ENCODE measurements around the gene HMGN4. TPM values are rescaled to one million over a fixed set of nuclear protein-coding genes. Genes with fewer than 3 reads are reported as not detected.

The HMGN4 gene
- total and polyA plus RNA-seq, 9 of the 15 experiments (the other 6 are each of a cell fraction or from before 2014, with no cell fraction given): 35.4 to 134 (median 94.1) TPM

DNA sequence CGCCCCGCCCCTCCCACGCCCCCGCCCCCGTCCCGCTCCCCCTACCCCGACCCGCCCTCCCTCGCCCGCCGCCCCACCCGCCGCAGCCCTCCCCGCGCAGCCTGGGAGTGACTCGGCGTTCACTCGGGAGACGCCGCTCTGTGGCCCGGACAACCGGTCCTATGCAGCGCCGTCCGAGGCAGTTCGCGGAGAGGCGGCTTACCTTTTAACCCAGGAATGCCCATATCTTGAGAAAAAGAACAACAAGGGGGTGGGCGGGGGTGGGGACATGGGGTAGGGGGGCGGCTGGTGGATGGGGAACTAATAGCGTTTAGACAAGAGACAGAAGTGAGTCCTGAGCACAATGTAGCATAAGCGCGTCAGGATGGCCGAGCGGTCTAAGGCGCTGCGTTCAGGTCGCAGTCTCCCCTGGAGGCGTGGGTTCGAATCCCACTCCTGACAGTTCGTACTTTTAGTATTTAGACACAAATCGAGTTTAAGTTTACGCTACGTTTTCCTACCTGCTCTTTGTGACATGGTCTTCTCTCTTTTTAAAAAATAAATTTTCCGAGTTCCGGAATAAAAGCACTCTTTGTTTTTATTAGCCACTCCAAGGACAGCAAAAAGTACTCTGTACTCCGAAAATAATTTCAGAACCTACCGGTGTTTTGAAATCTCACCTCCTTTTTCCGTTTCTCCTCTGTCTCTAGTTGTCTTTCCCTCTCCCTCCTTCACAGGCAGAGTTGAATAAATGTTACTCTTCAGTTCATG lies 17.1 kb upstream of the HMGN4 start (continued):
- TF ChIP-seq DMBX1 (CRISPR knock-in tag; IDR thresholded peaks at IDR 0.05; ENCODE audit: borderline replicate concordance): 0 out of 2 replicates have a peak, but pooled peaks have one; percentile 30
- TF ChIP-seq DDX20 (tag; IDR thresholded peaks at IDR 0.05; ENCODE audit: low read depth): 0 out of 2 replicates have a peak, but pooled peaks have one; percentile 15
- no peak for TF ChIP-seq POLR2AphosphoS2 (IDR thresholded peaks at IDR 0.05; ENCODE audit: low read length)
- TF ChIP-seq RUNX1 (IDR thresholded peaks at IDR 0.05; ENCODE audit: low read depth): no peak
- TF ChIP-seq, protein P1, sequence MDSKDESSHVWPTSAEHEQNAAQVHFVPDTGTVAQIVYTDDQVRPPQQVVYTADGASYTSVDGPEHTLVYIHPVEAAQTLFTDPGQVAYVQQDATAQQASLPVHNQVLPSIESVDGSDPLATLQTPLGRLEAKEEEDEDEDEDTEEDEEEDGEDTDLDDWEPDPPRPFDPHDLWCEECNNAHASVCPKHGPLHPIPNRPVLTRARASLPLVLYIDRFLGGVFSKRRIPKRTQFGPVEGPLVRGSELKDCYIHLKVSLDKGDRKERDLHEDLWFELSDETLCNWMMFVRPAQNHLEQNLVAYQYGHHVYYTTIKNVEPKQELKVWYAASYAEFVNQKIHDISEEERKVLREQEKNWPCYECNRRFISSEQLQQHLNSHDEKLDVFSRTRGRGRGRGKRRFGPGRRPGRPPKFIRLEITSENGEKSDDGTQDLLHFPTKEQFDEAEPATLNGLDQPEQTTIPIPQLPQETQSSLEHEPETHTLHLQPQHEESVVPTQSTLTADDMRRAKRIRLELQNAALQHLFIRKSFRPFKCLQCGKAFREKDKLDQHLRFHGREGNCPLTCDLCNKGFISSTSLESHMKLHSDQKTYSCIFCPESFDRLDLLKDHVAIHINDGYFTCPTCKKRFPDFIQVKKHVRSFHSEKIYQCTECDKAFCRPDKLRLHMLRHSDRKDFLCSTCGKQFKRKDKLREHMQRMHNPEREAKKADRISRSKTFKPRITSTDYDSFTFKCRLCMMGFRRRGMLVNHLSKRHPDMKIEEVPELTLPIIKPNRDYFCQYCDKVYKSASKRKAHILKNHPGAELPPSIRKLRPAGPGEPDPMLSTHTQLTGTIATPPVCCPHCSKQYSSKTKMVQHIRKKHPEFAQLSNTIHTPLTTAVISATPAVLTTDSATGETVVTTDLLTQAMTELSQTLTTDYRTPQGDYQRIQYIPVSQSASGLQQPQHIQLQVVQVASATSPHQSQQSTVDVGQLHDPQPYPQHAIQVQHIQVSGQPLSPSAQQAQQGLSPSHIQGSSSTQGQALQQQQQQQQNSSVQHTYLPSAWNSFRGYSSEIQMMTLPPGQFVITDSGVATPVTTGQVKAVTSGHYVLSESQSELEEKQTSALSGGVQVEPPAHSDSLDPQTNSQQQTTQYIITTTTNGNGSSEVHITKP (IDR thresholded peaks at IDR 0.05; ENCODE audit: partially characterized antibody): no peak
- TF ChIP-seq ZNF785 (CRISPR knock-in tag; IDR thresholded peaks at IDR 0.05): no peak
- TF ChIP-seq, protein P2, sequence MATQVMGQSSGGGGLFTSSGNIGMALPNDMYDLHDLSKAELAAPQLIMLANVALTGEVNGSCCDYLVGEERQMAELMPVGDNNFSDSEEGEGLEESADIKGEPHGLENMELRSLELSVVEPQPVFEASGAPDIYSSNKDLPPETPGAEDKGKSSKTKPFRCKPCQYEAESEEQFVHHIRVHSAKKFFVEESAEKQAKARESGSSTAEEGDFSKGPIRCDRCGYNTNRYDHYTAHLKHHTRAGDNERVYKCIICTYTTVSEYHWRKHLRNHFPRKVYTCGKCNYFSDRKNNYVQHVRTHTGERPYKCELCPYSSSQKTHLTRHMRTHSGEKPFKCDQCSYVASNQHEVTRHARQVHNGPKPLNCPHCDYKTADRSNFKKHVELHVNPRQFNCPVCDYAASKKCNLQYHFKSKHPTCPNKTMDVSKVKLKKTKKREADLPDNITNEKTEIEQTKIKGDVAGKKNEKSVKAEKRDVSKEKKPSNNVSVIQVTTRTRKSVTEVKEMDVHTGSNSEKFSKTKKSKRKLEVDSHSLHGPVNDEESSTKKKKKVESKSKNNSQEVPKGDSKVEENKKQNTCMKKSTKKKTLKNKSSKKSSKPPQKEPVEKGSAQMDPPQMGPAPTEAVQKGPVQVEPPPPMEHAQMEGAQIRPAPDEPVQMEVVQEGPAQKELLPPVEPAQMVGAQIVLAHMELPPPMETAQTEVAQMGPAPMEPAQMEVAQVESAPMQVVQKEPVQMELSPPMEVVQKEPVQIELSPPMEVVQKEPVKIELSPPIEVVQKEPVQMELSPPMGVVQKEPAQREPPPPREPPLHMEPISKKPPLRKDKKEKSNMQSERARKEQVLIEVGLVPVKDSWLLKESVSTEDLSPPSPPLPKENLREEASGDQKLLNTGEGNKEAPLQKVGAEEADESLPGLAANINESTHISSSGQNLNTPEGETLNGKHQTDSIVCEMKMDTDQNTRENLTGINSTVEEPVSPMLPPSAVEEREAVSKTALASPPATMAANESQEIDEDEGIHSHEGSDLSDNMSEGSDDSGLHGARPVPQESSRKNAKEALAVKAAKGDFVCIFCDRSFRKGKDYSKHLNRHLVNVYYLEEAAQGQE (IDR thresholded peaks at IDR 0.05; ENCODE audit: borderline replicate concordance): no peak; the same call in 1 of the 2 replicates
- TF ChIP-seq, protein P2 (CRISPR knock-in tag; IDR thresholded peaks at IDR 0.05; ENCODE audit: low read depth): no peak
- TF ChIP-seq SMARCC2 (IDR thresholded peaks at IDR 0.05; ENCODE audit: low read depth): no peak
- TF ChIP-seq, protein P3, sequence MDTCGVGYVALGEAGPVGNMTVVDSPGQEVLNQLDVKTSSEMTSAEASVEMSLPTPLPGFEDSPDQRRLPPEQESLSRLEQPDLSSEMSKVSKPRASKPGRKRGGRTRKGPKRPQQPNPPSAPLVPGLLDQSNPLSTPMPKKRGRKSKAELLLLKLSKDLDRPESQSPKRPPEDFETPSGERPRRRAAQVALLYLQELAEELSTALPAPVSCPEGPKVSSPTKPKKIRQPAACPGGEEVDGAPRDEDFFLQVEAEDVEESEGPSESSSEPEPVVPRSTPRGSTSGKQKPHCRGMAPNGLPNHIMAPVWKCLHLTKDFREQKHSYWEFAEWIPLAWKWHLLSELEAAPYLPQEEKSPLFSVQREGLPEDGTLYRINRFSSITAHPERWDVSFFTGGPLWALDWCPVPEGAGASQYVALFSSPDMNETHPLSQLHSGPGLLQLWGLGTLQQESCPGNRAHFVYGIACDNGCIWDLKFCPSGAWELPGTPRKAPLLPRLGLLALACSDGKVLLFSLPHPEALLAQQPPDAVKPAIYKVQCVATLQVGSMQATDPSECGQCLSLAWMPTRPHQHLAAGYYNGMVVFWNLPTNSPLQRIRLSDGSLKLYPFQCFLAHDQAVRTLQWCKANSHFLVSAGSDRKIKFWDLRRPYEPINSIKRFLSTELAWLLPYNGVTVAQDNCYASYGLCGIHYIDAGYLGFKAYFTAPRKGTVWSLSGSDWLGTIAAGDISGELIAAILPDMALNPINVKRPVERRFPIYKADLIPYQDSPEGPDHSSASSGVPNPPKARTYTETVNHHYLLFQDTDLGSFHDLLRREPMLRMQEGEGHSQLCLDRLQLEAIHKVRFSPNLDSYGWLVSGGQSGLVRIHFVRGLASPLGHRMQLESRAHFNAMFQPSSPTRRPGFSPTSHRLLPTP (IDR thresholded peaks at IDR 0.05; ENCODE audit: borderline replicate concordance, extremely low read depth, insufficient read length): peak; percentile 81
- TF ChIP-seq CREB1 (IDR thresholded peaks at IDR 0.05): peak; percentile 29; the same call in 1 of the 2 replicates
- TF ChIP-seq CREB1 (CRISPR knock-in tag; IDR thresholded peaks at IDR 0.05): no peak
- no peak for TF ChIP-seq ZNF143 (CRISPR knock-in tag; IDR thresholded peaks at IDR 0.05)

All from K562 (cell line).